GM12801 (cell line): Measurements from ENCODE around the gene CORO2B.

Experiments
- TF ChIP-seq, protein P1 (sequence below): IDR thresholded peaks from one replicate; pipeline ENCODE4 v1.5.1; 2011; ENCODE audit warnings: control low read depth; ENCODE audit not compliant: insufficient read length; ENCODE audit errors: extremely low read depth

Gene CORO2B

DNA sequence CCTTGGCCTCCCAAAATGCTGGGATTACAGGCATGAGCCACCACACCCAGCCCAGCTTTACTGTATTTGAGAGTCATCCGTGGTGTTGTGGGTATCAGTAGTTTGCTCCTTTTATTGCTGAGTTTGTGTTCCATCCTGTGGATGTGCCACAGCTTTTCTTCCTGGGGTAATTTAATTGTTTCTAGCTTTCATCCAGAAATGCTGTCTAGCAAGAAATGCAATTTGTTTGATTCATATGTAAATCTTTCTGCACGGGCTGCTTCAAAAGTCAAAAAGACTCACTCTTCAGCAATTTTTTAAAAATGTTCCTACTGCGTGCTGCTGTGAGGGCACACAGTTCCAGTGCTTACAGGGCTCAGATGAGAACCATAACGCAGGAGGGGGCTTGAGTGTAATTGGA lies 47.1 kb downstream of the CORO2B start:
- TF ChIP-seq, protein P1, sequence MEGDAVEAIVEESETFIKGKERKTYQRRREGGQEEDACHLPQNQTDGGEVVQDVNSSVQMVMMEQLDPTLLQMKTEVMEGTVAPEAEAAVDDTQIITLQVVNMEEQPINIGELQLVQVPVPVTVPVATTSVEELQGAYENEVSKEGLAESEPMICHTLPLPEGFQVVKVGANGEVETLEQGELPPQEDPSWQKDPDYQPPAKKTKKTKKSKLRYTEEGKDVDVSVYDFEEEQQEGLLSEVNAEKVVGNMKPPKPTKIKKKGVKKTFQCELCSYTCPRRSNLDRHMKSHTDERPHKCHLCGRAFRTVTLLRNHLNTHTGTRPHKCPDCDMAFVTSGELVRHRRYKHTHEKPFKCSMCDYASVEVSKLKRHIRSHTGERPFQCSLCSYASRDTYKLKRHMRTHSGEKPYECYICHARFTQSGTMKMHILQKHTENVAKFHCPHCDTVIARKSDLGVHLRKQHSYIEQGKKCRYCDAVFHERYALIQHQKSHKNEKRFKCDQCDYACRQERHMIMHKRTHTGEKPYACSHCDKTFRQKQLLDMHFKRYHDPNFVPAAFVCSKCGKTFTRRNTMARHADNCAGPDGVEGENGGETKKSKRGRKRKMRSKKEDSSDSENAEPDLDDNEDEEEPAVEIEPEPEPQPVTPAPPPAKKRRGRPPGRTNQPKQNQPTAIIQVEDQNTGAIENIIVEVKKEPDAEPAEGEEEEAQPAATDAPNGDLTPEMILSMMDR, result no peak

DNA sequence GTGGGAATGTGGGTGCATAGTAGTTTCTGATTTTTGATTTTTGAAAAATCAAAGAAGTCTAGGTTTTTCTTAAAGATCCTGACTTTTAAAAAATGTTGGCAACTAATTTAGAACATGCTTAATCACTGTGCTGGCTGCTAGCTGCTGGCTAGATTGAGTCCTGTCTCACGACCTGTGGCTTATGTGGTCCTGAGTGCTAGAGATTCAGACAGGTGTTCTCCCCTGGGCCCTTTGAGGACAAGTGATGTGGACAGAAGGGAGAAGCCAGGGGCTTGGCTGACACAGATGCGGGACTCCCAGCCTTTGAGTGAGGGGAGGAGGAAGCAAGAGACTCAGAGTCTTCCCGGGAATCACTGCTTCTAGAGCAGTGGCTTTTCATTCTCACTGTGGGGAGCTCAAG lies 47.5 kb downstream of the CORO2B start:
- TF ChIP-seq, protein P1, result no peak

DNA sequence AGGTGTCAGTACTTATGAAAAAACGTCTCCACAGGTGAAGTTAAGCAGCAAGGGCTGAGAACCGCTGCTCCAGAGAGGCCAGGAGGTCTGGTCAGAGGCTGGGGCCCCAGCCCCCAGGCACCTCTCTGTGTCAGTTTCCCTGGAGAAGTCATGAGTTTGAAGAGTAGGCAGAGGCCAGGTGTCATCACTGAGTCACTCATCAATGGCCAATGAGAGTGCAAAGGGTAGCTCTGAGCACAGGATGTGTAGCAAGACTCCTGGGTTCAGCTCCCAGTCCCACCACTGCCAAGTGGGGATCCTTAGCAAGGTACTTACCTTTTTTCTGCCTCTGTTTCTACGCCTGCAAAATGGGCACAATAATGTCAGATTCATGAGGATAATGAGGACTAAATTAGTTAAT lies 47.9 kb downstream of the CORO2B start:
- TF ChIP-seq, protein P1, result no peak

DNA sequence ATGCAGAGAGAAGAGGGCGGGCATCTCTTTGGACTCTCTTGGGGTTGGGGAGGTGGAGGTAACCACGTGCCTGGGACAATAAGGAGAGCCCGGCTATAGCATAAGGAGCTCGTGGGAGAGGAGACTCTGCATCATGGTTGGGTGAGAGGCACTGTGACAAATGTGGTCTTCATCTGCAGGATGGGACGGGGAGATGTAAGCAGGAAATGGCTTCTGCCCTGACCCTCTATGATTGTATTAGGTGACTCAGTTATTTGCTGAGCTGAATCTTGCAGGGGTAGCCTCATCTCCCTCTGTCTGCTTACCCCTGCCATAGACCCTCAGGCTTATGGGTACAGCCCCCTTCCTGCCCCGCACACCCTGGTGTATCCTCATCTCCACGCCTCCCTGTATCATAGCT lies 48.7 kb downstream of the CORO2B start:
- TF ChIP-seq, protein P1, result no peak

DNA sequence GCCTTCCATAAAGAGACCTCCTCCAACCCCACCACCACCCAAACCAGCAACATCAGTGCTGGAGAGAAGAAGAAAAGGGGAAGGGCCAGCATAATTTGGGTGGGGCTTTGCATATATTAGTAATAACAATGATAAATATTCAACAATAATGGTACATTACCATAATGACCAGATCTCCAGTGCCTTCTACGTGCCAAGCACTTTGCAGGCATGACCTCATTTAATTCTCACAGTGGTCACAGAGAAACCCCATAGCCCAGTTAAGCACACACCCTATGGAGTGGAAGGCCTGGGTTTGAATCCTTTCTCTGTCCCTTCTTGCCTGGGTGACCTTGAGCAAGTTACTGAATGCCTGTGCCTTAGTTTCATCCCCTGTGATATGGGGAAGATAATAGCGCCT lies 49.2 kb downstream of the CORO2B start:
- TF ChIP-seq, protein P1, result no peak

DNA sequence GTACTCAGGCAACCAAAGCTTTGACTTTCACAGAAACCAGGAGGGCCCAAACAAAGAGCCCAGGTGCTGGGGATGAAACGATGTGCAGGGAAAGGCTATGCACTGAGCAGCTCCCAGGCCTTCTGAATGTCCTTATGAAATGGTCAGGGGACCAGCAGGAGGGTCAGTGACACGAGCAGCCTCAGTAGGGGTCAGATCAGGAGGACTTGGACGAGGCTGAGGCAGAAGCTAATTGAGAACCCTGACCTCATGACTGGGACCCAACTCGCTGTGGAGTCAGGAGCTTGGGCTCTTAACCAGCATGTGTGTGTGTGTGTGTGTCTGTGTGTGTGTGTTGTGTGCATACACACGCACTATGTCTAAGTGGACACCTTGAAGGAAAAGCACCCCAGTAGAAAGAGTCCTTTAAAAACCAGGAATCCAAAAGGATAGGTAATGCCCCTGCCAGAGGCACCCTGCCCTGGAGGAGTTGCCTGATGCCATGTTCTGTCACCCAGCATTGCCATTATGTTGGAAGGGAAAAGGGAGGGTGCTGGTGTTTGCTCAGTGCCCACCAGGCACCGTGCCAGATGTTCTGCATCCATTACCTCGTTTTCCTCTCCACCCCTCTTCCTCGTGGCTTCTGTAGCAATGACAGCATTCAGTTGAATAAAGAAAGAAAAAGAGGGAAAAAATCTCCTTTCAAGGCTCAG lies 50.9 kb downstream of the CORO2B start:
- TF ChIP-seq, protein P1, result no peak

DNA sequence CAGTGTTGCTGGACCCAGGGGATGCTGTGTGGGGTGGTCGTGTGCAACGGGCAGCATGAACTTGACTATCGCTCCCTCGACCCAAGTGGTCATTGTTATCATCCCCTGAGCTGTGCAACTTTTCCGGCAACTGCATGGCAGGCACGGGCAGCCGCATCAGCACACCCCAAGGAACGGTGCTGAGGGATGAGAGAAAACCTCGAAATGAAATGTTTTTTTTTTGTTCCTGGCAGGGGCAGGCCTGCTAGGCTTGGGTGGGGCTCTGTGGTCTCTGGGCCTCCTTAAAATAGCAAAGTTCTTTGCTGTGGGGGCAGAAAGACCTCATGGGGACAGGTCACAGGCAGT lies 51.4 kb downstream of the CORO2B start:
- TF ChIP-seq, protein P1, result no peak
